Esophagus squamous epithelium (tissue), 5 donors: ENCODE measurements around the gene ATG4B. TPM values are rescaled to one million over a fixed set of nuclear protein-coding genes. Genes with fewer than 3 reads are reported as not detected.

Source experiments
- DNase-seq: peaks from one replicate; lab custom pipeline; 2025; lab: John Stamatoyannopoulos, UW
- H3K27ac ChIP-seq, 4 donors: fragments of 200-600 bp; sonication (generic); one replicate each; pipeline ENCODE4 v1.5.1; 2016 to 2019; ENCODE audit warnings: mild to moderate bottlenecking in 1 of 4
- H3K27me3 ChIP-seq, 4 donors: fragments of 200-600 bp; sonication (generic); 1 replicate in 3 of 4; 2 replicates in 1 of 4; pipeline versions ENCODE4 v1.5.1 to v1.6.0; 2017 to 2021; ENCODE audit warnings: antibody characterized with exemption in 1 of 4
- H3K36me3 ChIP-seq, 3 donors: fragments of 200-600 bp; sonication (generic); one replicate each; pipeline ENCODE4 v1.5.1; 2016 to 2019
- H3K4me1 ChIP-seq, 3 donors: fragments of 200-600 bp; sonication (generic); one replicate each; pipeline ENCODE4 v1.5.1; 2017 to 2019
- H3K4me3 ChIP-seq, 4 donors: fragments of 200-600 bp; sonication (generic); 1 replicate in 3 of 4; 2 replicates in 1 of 4; pipeline ENCODE4 v1.5.1; 2016 to 2019; ENCODE audit warnings: mild to moderate bottlenecking in 2 of 4, moderate library complexity in 1 of 4
- H3K9me3 ChIP-seq, 3 donors: fragments of 200-600 bp; sonication (generic); one replicate each; pipeline ENCODE4 v1.5.1; 2016 to 2019
- CTCF ChIP-seq, 6 experiments: fragments of 450-650 bp in 4 of 6; fragments of 200-600 bp in 2 of 6; sonication (generic) in 2 of 6; IDR thresholded peaks; one replicate each; pipeline ENCODE4 v1.5.1; 2016 to 2019; ENCODE audit warnings: antibody characterized with exemption in 6 of 6, mild to moderate bottlenecking in 4 of 6, moderate library complexity in 4 of 6
- POLR2A ChIP-seq, 4 donors: fragments of 450-650 bp; IDR thresholded peaks; one replicate each; pipeline ENCODE4 v1.6.1; 2017; ENCODE audit warnings: antibody characterized with exemption in 4 of 4, mild to moderate bottlenecking in 4 of 4, moderate library complexity in 3 of 4
- WGBS, 2 donors: methylation state at CpG; one replicate each; pipeline ENCODE4 v1.1.5; 2018; 5-methylcytosine and 5-hydroxymethylcytosine counted together
- intact Hi-C: fragments of 100-400 bp; cut with DNase I; formaldehyde crosslinking; loops from one replicate; pipeline ENCODE4 v1.15.0; 2022
- total RNA-seq, 4 donors: library from RNA; depleted of rRNA; stranded (reverse); fragments of >200 nt; gene quantifications; one replicate each; pipeline ENCODE4 v1.1.0, GENCODE V29; 2016
- donor health status: DM: yes; HTN: yes; CAD: no.

Gene ATG4B
- total RNA-seq, 4 donors from 2014 or later: 33.0 to 60.9 (median 45.6) TPM

- no peaks in the 10 kb centered on the region for H3K4me1 ChIP-seq
- 73 to 86% methylated on average over 4 to 6 of the region's 13 CpGs for WGBS, 2 donors
- H3K36me3 ChIP-seq: peaks cover 15 to 100% (median 32%) of the 10 kb centered on the region in 3 donors
- H3K27me3 ChIP-seq: no peaks in the 10 kb centered on the region
- no peak for DNase-seq
- H3K9me3 ChIP-seq: no peaks in the 10 kb centered on the region
- no peak overlapping the region for H3K4me3 ChIP-seq
- TF ChIP-seq POLR2A (IDR thresholded peaks at IDR 0.05) (no peak), CTCF (IDR thresholded peaks at IDR 0.05) (no peak)
- intact Hi-C loops: no loop called here
- no peak overlapping the region for H3K27ac ChIP-seq
Measured at GRCh38 chr2:241601841-241602240, 35.7 kb upstream of the ATG4B start.

GRCh38 chr2:241602720-241603119 lies 34.8 kb upstream of the ATG4B start:
- intact Hi-C loops: no loop called here
- Histone ChIP-seq H3K36me3 (peaks cover 15 to 100% (median 27%) of the 10 kb centered on the region in 3 donors), H3K4me1 (no peaks in the 10 kb centered on the region), H3K4me3 (no peak overlapping the region), H3K27me3 (no peaks in the 10 kb centered on the region), H3K9me3 (no peaks in the 10 kb centered on the region), H3K27ac (no peak overlapping the region)
- no peak for DNase-seq
- TF ChIP-seq CTCF (IDR thresholded peaks at IDR 0.05) (no peak), POLR2A (IDR thresholded peaks at IDR 0.05) (no peak)
- 100% methylated on average over 3 to 6 of the region's 17 CpGs for WGBS, 2 donors

DNA sequence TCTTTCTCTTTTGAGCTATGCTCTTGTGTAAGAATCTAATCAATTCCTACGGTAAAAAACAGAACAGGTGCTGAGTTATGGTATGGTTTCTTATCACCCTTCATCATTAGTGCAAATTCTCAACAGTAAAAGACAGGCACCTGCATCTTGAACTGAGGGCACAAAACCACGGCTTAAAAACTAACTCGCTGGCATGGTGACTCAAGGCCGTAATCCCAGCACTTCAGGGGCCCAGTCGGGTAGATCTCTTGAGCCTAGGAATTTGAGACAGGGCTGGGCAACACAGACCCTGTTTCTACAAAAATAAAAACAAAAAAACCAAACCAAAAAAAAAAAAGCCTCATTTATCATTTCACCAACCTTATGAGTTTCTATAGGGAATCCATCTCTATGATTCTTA lies 33.8 kb upstream of the ATG4B start:
- Histone ChIP-seq H3K27ac (no peak overlapping the region), H3K4me3 (no peak overlapping the region), H3K4me1 (peaks cover 0 to under 1% (median 0%) of the 10 kb centered on the region in 3 donors), H3K36me3 (peaks cover 15 to 95% (median 26%) of the 10 kb centered on the region in 3 donors), H3K9me3 (no peaks in the 10 kb centered on the region), H3K27me3 (no peaks in the 10 kb centered on the region)
- TF ChIP-seq POLR2A (IDR thresholded peaks at IDR 0.05): no peak
- TF ChIP-seq CTCF (IDR thresholded peaks at IDR 0.05): no peak
- no peak for DNase-seq
- 86 to 91% methylated on average over 5 of the region's 5 CpGs for WGBS, 2 donors
- intact Hi-C loops: no loop called here

DNA sequence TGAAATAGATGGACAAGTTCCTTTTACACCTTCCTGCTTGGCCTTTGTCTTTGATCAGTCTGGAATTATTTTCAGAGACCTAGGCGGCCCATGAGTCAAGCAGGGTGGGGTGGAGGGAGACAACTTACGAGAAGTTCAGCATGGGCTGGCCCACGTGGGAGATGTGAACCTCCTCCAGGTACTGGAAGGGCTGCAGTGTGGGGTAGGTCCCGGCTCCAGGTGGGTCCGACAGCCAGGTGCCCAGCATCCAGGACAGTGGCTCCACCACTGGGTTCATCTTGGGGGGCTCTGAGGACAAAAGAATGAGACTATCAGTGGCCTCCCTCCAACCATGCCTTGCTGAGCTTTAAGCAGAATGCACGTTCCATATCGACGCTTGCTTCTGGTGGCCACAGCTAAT lies 31.3 kb upstream of the ATG4B start:
- no peak for DNase-seq
- Histone ChIP-seq H3K27me3 (no peaks in the 10 kb centered on the region), H3K27ac (no peak overlapping the region), H3K4me1 (peaks cover 12 to 26% (median 16%) of the 10 kb centered on the region in 3 donors), H3K4me3 (no peak overlapping the region), H3K9me3 (no peaks in the 10 kb centered on the region), H3K36me3 (peaks cover 15 to 70% (median 20%) of the 10 kb centered on the region in 3 donors)
- TF ChIP-seq CTCF (IDR thresholded peaks at IDR 0.05): no peak
- TF ChIP-seq POLR2A (IDR thresholded peaks at IDR 0.05): no peak
- WGBS, 2 donors: 75 to 91% methylated on average over 4 of the region's 8 CpGs
- intact Hi-C loops: no loop called here

GRCh38 chr2:241607162-241607885 lies 30.2 kb upstream of the ATG4B start:
- H3K9me3 ChIP-seq: no peaks in the 10 kb centered on the region
- peaks cover 12 to 37% (median 16%) of the 10 kb centered on the region in 3 donors for H3K4me1 ChIP-seq
- intact Hi-C loops: no loop called here
- no peak for TF ChIP-seq POLR2A (IDR thresholded peaks at IDR 0.05)
- TF ChIP-seq CTCF (IDR thresholded peaks at IDR 0.05): no peak
- no peak overlapping the region for H3K4me3 ChIP-seq
- DNase-seq: no peak
- WGBS, 2 donors: 89 to 95% methylated on average over 5 to 13 of the region's 27 CpGs
- no peaks in the 10 kb centered on the region for H3K27me3 ChIP-seq
- H3K27ac ChIP-seq: no peak overlapping the region
- peaks cover 8 to 61% (median 15%) of the 10 kb centered on the region in 3 donors for H3K36me3 ChIP-seq
